ENCODE data around the gene SOX3. TPM values are rescaled to one million over a fixed set of nuclear protein-coding genes. Genes with fewer than 3 reads are reported as not detected.
A peak's percentile ranks its signal among the peaks of the same experiment; 100 is the strongest.

SOX3 gene
- total and polyA plus RNA-seq, 2 of the 8 experiments (the other 6 are each of a cell fraction or from before 2014, with no cell fraction given): 10.4 to 41.0 TPM

DNA sequence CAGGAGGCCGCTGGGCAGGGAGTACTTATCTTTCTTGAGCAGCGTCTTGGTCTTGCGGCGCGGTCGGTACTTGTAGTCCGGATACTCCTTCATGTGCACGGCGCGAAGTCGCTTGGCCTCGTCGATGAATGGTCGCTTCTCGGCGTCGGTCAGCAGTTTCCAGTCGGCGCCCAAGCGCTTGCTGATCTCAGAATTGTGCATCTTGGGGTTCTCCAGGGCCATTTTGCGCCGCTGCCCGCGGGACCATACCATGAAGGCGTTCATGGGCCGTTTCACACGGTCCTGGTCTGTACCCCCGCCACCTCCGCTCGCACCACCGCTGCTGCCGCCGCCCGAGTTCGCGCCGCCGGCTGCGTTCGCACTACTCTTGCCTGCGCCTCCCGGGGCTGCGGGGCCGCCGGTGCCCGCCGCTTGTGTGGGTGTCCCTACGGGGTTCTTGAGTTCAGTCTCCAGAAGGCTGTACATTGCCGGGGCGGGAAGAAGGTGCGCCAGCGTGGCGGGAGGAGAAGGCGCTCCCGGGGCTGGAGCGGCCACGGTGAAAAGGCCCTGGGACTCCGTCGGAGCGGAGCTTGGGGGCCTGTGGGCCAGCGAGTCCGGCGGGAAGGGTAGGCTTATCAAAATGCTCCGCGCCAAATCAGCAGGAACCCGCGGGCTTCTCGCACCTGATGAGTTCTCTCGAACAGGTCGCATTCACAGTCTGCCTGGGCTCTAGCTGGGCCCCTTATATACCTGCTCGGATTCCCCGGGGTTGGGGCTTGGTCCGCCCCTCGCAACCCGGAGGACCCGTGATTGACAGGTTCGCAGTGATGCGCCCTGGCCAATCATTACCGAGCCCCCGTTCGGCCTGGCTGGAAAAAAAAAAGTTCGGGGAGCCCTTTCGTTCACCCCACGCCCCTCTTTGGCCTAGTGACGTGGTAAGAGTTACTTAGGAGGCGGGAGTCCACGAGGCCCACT, at the start of gene SOX3 (continued):
- TF ChIP-seq KDM1A (IDR thresholded peaks at IDR 0.05; ENCODE audit: borderline replicate concordance, low read length) (no peak), CREB1 (IDR thresholded peaks at IDR 0.05) (no peak), TBP (IDR thresholded peaks at IDR 0.05; ENCODE audit: low read depth, low read length) (peak; percentile 94), SP1 (IDR thresholded peaks at IDR 0.05; ENCODE audit: low read depth, low read length) (no peak), TAF1 (IDR thresholded peaks at IDR 0.05; ENCODE audit: low read depth, low read length) (peak; percentile 79), JUND (IDR thresholded peaks at IDR 0.05; ENCODE audit: low read length) (no peak), KDM4A (IDR thresholded peaks at IDR 0.05; ENCODE audit: low read depth, low read length, severe bottlenecking) (peak; percentile 59), CEBPB (IDR thresholded peaks at IDR 0.05; ENCODE audit: low read depth, low read length) (no peak), EZH2 (IDR thresholded peaks at IDR 0.05; ENCODE audit: low read depth, low read length, severe bottlenecking) (no peak)
- TF ChIP-seq, protein P1, sequence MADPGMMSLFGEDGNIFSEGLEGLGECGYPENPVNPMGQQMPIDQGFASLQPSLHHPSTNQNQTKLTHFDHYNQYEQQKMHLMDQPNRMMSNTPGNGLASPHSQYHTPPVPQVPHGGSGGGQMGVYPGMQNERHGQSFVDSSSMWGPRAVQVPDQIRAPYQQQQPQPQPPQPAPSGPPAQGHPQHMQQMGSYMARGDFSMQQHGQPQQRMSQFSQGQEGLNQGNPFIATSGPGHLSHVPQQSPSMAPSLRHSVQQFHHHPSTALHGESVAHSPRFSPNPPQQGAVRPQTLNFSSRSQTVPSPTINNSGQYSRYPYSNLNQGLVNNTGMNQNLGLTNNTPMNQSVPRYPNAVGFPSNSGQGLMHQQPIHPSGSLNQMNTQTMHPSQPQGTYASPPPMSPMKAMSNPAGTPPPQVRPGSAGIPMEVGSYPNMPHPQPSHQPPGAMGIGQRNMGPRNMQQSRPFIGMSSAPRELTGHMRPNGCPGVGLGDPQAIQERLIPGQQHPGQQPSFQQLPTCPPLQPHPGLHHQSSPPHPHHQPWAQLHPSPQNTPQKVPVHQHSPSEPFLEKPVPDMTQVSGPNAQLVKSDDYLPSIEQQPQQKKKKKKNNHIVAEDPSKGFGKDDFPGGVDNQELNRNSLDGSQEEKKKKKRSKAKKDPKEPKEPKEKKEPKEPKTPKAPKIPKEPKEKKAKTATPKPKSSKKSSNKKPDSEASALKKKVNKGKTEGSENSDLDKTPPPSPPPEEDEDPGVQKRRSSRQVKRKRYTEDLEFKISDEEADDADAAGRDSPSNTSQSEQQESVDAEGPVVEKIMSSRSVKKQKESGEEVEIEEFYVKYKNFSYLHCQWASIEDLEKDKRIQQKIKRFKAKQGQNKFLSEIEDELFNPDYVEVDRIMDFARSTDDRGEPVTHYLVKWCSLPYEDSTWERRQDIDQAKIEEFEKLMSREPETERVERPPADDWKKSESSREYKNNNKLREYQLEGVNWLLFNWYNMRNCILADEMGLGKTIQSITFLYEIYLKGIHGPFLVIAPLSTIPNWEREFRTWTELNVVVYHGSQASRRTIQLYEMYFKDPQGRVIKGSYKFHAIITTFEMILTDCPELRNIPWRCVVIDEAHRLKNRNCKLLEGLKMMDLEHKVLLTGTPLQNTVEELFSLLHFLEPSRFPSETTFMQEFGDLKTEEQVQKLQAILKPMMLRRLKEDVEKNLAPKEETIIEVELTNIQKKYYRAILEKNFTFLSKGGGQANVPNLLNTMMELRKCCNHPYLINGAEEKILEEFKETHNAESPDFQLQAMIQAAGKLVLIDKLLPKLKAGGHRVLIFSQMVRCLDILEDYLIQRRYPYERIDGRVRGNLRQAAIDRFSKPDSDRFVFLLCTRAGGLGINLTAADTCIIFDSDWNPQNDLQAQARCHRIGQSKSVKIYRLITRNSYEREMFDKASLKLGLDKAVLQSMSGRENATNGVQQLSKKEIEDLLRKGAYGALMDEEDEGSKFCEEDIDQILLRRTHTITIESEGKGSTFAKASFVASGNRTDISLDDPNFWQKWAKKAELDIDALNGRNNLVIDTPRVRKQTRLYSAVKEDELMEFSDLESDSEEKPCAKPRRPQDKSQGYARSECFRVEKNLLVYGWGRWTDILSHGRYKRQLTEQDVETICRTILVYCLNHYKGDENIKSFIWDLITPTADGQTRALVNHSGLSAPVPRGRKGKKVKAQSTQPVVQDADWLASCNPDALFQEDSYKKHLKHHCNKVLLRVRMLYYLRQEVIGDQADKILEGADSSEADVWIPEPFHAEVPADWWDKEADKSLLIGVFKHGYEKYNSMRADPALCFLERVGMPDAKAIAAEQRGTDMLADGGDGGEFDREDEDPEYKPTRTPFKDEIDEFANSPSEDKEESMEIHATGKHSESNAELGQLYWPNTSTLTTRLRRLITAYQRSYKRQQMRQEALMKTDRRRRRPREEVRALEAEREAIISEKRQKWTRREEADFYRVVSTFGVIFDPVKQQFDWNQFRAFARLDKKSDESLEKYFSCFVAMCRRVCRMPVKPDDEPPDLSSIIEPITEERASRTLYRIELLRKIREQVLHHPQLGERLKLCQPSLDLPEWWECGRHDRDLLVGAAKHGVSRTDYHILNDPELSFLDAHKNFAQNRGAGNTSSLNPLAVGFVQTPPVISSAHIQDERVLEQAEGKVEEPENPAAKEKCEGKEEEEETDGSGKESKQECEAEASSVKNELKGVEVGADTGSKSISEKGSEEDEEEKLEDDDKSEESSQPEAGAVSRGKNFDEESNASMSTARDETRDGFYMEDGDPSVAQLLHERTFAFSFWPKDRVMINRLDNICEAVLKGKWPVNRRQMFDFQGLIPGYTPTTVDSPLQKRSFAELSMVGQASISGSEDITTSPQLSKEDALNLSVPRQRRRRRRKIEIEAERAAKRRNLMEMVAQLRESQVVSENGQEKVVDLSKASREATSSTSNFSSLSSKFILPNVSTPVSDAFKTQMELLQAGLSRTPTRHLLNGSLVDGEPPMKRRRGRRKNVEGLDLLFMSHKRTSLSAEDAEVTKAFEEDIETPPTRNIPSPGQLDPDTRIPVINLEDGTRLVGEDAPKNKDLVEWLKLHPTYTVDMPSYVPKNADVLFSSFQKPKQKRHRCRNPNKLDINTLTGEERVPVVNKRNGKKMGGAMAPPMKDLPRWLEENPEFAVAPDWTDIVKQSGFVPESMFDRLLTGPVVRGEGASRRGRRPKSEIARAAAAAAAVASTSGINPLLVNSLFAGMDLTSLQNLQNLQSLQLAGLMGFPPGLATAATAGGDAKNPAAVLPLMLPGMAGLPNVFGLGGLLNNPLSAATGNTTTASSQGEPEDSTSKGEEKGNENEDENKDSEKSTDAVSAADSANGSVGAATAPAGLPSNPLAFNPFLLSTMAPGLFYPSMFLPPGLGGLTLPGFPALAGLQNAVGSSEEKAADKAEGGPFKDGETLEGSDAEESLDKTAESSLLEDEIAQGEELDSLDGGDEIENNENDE (IDR thresholded peaks at IDR 0.05; ENCODE audit: insufficient replicate concordance, low read length): no peak
